ENCODE results near the gene EDAR. TPM values are rescaled to one million over a fixed set of nuclear protein-coding genes. Genes with fewer than 3 reads are reported as not detected.

EDAR gene
- total and polyA plus RNA-seq, 9 of the 15 experiments (the other 6 are each of a cell fraction or from before 2014, with no cell fraction given), result 0.01 TPM; not detected in 8

- TF ChIP-seq, protein P1, sequence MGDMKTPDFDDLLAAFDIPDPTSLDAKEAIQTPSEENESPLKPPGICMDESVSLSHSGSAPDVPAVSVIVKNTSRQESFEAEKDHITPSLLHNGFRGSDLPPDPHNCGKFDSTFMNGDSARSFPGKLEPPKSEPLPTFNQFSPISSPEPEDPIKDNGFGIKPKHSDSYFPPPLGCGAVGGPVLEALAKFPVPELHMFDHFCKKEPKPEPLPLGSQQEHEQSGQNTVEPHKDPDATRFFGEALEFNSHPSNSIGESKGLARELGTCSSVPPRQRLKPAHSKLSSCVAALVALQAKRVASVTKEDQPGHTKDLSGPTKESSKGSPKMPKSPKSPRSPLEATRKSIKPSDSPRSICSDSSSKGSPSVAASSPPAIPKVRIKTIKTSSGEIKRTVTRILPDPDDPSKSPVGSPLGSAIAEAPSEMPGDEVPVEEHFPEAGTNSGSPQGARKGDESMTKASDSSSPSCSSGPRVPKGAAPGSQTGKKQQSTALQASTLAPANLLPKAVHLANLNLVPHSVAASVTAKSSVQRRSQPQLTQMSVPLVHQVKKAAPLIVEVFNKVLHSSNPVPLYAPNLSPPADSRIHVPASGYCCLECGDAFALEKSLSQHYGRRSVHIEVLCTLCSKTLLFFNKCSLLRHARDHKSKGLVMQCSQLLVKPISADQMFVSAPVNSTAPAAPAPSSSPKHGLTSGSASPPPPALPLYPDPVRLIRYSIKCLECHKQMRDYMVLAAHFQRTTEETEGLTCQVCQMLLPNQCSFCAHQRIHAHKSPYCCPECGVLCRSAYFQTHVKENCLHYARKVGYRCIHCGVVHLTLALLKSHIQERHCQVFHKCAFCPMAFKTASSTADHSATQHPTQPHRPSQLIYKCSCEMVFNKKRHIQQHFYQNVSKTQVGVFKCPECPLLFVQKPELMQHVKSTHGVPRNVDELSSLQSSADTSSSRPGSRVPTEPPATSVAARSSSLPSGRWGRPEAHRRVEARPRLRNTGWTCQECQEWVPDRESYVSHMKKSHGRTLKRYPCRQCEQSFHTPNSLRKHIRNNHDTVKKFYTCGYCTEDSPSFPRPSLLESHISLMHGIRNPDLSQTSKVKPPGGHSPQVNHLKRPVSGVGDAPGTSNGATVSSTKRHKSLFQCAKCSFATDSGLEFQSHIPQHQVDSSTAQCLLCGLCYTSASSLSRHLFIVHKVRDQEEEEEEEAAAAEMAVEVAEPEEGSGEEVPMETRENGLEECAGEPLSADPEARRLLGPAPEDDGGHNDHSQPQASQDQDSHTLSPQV (IDR thresholded peaks at IDR 0.05), result no peak
- TF ChIP-seq ZNF589 (CRISPR knock-in tag; IDR thresholded peaks at IDR 0.05; ENCODE audit: low read depth) (no peak), ZNF584 (CRISPR knock-in tag; IDR thresholded peaks at IDR 0.05; ENCODE audit: low read depth) (no peak), HNRNPL (IDR thresholded peaks at IDR 0.05; ENCODE audit: low read depth, low read length) (no peak)
These were observed 95.7 kb downstream of the EDAR start (continued) for GRCh38 chr2:108893277-108893676.

DNA sequence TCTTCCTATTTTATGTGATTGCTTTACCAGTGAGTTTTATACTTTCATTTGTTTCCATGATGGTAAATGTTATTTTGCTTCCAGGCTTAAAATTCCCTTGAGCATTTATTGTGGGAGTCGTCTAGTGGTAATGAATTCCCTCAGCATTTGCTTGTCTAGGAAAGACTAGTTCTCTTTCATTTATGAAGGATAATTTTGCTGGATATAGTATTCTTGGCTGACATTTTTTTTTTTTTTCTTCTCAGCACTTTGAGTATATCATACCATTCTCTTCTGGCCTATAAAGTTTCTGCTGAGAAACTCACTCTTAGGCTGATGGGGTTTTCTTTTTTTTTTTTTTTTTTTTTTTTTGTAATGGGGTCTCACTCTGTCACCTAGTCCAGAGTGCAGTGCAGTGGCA lies 99.1 kb downstream of the EDAR start:
- in situ Hi-C loops (cut with MboI), result no loop called here
- no TSS peak for BruUV-seq (replicated peaks)
- H3K9me3 ChIP-seq (replicated peaks; ENCODE audit: control insufficient read depth, insufficient read depth, low read depth, low read length), result no peaks in the 10 kb centered on the region
- no peaks in the 10 kb centered on the region for H4K20me1 ChIP-seq (replicated peaks; ENCODE audit: control insufficient read depth, insufficient read depth, low read length)
- POLR2A ChIA-PET, result no interaction called here
- H3K4me2 ChIP-seq (ENCODE audit: insufficient read depth, low read length), result no peak overlapping the region
- no peak overlapping the region for H2AFZ ChIP-seq (ENCODE audit: low read depth, low read length)
- no peaks in the 10 kb centered on the region for H3K9me1 ChIP-seq (ENCODE audit: control insufficient read depth, insufficient read depth, low read length)
- ATAC-seq, result no peak
- no peak overlapping the region for H3K4me3 ChIP-seq
- H3K27ac ChIP-seq (ENCODE audit: extremely low read depth, low read depth, low read length), result no peak overlapping the region
- H3K27me3 ChIP-seq (ENCODE audit: control insufficient read depth in 2 of 2, insufficient read depth in 2 of 2, low read length in 2 of 2), result no peaks in the 10 kb centered on the region
- H3K4me1 ChIP-seq (replicated peaks in 1 of 2; ENCODE audit: control insufficient read depth in 2 of 2, insufficient read depth in 2 of 2, low read length in 2 of 2), result no peaks in the 10 kb centered on the region
- DNase-seq (ENCODE audit: extremely low read depth in 1 of 4, low spot score in 3 of 4), result no peak
- CTCF ChIA-PET (ENCODE audit: low intra/inter-chr PET ratio), result no interaction called here
- intact Hi-C loops (cut with micrococcal nuclease), result no loop called here
- H3K79me2 ChIP-seq (ENCODE audit: control insufficient read depth, insufficient read depth, low read length), result no peaks in the 10 kb centered on the region
- no peak overlapping the region for H3K9ac ChIP-seq (ENCODE audit: insufficient read depth in 1 of 2, low read depth in 2 of 2, low read length in 2 of 2)
- FAIRE-seq, result no peak
- 6% methylated on average over 1 of the region's 1 CpG for WGBS (ENCODE audit: insufficient coverage, low coverage, missing lambda C conversion rate)
- H3K36me3 ChIP-seq (ENCODE audit: control insufficient read depth, insufficient read depth, low read length), result no peaks in the 10 kb centered on the region
- TF ChIP-seq, protein P2, sequence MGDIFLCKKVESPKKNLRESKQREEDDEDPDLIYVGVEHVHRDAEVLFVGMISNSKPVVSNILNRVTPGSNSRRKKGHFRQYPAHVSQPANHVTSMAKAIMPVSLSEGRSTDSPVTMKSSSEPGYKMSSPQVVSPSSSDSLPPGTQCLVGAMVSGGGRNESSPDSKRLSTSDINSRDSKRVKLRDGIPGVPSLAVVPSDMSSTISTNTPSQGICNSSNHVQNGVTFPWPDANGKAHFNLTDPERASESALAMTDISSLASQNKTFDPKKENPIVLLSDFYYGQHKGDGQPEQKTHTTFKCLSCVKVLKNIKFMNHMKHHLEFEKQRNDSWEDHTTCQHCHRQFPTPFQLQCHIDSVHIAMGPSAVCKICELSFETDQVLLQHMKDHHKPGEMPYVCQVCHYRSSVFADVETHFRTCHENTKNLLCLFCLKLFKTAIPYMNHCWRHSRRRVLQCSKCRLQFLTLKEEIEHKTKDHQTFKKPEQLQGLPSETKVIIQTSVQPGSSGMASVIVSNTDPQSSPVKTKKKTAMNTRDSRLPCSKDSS (IDR thresholded peaks at IDR 0.05; ENCODE audit: low read depth, partially characterized antibody), result no peak
- TF ChIP-seq ARID1B (IDR thresholded peaks at IDR 0.05) (no peak), MECOM (CRISPR knock-in tag; IDR thresholded peaks at IDR 0.05) (no peak), ZNF282 (CRISPR knock-in tag; IDR thresholded peaks at IDR 0.05) (no peak), PCBP2 (IDR thresholded peaks at IDR 0.05; ENCODE audit: low read depth, low read length, poor library complexity, severe bottlenecking) (no peak), STAG1 (CRISPR knock-in tag; IDR thresholded peaks at IDR 0.05; ENCODE audit: borderline replicate concordance) (no peak)
- TF ChIP-seq, protein P3, sequence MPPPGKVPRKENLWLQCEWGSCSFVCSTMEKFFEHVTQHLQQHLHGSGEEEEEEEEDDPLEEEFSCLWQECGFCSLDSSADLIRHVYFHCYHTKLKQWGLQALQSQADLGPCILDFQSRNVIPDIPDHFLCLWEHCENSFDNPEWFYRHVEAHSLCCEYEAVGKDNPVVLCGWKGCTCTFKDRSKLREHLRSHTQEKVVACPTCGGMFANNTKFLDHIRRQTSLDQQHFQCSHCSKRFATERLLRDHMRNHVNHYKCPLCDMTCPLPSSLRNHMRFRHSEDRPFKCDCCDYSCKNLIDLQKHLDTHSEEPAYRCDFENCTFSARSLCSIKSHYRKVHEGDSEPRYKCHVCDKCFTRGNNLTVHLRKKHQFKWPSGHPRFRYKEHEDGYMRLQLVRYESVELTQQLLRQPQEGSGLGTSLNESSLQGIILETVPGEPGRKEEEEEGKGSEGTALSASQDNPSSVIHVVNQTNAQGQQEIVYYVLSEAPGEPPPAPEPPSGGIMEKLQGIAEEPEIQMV (tag; conservative IDR thresholded peaks at IDR 0.05; ENCODE audit: low read depth), result no peak
- TF ChIP-seq, protein P4, sequence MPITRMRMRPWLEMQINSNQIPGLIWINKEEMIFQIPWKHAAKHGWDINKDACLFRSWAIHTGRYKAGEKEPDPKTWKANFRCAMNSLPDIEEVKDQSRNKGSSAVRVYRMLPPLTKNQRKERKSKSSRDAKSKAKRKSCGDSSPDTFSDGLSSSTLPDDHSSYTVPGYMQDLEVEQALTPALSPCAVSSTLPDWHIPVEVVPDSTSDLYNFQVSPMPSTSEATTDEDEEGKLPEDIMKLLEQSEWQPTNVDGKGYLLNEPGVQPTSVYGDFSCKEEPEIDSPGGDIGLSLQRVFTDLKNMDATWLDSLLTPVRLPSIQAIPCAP (CRISPR knock-in tag; IDR thresholded peaks at IDR 0.05; ENCODE audit: borderline replicate concordance), result no peak

All from K562 (cell line).